ENCODE results near the gene RNU6-1.

RNU6-1 gene

GRCh38 chr15:67849538-67849937, 9.7 kb upstream of the RNU6-1 start:
- no peaks in the 10 kb centered on the region for H3K36me3 ChIP-seq (ENCODE audit: control insufficient read depth in 2 of 2, insufficient read depth in 1 of 2, low read length in 2 of 2)
- POLR2A ChIA-PET: no interaction called here
- TF ChIP-seq ZNF518A (tag by site-specific recombination; conservative IDR thresholded peaks at IDR 0.05; ENCODE audit: low read depth): no peak
- TF ChIP-seq ZNF580 (tag by site-specific recombination; IDR thresholded peaks at IDR 0.05): 0 out of 2 replicates have a peak, but pooled peaks have one; percentile 54
- TF ChIP-seq ZXDB (tag by site-specific recombination; IDR thresholded peaks at IDR 0.05): no peak
- peak; percentile 93 for TF ChIP-seq ZNF146 (tag by site-specific recombination; IDR thresholded peaks at IDR 0.05)

GRCh38 chr15:67845974-67846373, 6.1 kb upstream of the RNU6-1 start:
- ChIA-PET POLR2A (no interaction called here), CTCF (interaction anchor here (0.5 kb wide), 1 partner anchor 10 kb away, joined by 3 read pairs; no protein-coding TSS in a partner anchor)
- Histone ChIP-seq H3K36me3 (ENCODE audit: control insufficient read depth in 2 of 2, insufficient read depth in 1 of 2, low read length in 2 of 2) (no peaks in the 10 kb centered on the region), H3K4me3 (ENCODE audit: low read depth, low read length) (no peak overlapping the region), H3K9me3 (ENCODE audit: control insufficient read depth, insufficient read depth, low read depth, low read length) (no peaks in the 10 kb centered on the region; the same call in 1 of the 2 replicates), H3K27ac (ENCODE audit: extremely low read depth, low read depth, low read length) (no peak overlapping the region), H3K4me1 (ENCODE audit: control insufficient read depth, insufficient read depth, low read length) (no peaks in the 10 kb centered on the region)
- TF ChIP-seq PRDM4 (tag by site-specific recombination; IDR thresholded peaks at IDR 0.05) (no peak), SETDB1 (IDR thresholded peaks at IDR 0.05; ENCODE audit: insufficient read length, low read length) (no peak), ZNF133 (tag by site-specific recombination; IDR thresholded peaks at IDR 0.05) (no peak)

More at GRCh38 chr15:67849538-67849937, 9.7 kb upstream of the RNU6-1 start:
- no peaks in the 10 kb centered on the region for H3K4me1 ChIP-seq (ENCODE audit: control insufficient read depth, insufficient read depth, low read length)
- H3K9me3 ChIP-seq (ENCODE audit: control insufficient read depth, insufficient read depth, low read depth, low read length): no peaks in the 10 kb centered on the region; the same call in 1 of the 2 replicates
- no peak overlapping the region for H3K27ac ChIP-seq (ENCODE audit: extremely low read depth, low read depth, low read length)
- no peak overlapping the region for H3K4me3 ChIP-seq (ENCODE audit: low read depth, low read length)
- CTCF ChIA-PET: interaction anchor here (1.3 kb wide), 1 partner anchor 14 kb away, joined by 4 read pairs; no protein-coding TSS in a partner anchor

- POLR2A ChIA-PET: no interaction called here
- Histone ChIP-seq H3K4me1 (ENCODE audit: control insufficient read depth, insufficient read depth, low read length) (no peaks in the 10 kb centered on the region), H3K27ac (ENCODE audit: extremely low read depth, low read depth, low read length) (no peak overlapping the region), H3K9me3 (ENCODE audit: control insufficient read depth, insufficient read depth, low read depth, low read length) (no peaks in the 10 kb centered on the region), H3K36me3 (ENCODE audit: control insufficient read depth in 2 of 2, insufficient read depth in 1 of 2, low read length in 2 of 2) (no peaks in the 10 kb centered on the region), H3K4me3 (ENCODE audit: low read depth, low read length) (no peak overlapping the region)
- CTCF ChIA-PET: interaction anchor here (0.6 to 0.7 kb wide), 2 partner anchors 107 to 820 kb away, joined by 3 read pairs; no protein-coding TSS in a partner anchor
- TF ChIP-seq GLIS1 (tag by site-specific recombination; IDR thresholded peaks at IDR 0.05): no peak
- peak; percentile 61 for TF ChIP-seq ZFHX2 (tag by site-specific recombination; conservative IDR thresholded peaks at IDR 0.05)
- 0 out of 2 replicates have a peak, but pooled peaks have one; percentile 7 for TF ChIP-seq PRDM10 (tag by site-specific recombination; IDR thresholded peaks at IDR 0.05)
- TF ChIP-seq EGR2 (tag by site-specific recombination; IDR thresholded peaks at IDR 0.05; ENCODE audit: low read depth): peak; percentile 64
Observed at GRCh38 chr15:67843571-67844387, 3.9 kb upstream of the RNU6-1 start.

All from HEK293 (cell line).